NCI-H345 treated with DMSO at 0.1 percent for 48 hours (cell line): ENCODE results near the gene SPATC1L.
"Not testable (repeated sequence)": the region's sequence is repeated elsewhere in the genome, so short reads cannot be mapped to it uniquely, and the experiment has no call there.

Experiments used
- DNase-seq: peaks from one replicate; lab custom pipeline; 2025; ENCODE audit not compliant: unreplicated experiment; lab: John Stamatoyannopoulos, UW

Gene SPATC1L

DNA sequence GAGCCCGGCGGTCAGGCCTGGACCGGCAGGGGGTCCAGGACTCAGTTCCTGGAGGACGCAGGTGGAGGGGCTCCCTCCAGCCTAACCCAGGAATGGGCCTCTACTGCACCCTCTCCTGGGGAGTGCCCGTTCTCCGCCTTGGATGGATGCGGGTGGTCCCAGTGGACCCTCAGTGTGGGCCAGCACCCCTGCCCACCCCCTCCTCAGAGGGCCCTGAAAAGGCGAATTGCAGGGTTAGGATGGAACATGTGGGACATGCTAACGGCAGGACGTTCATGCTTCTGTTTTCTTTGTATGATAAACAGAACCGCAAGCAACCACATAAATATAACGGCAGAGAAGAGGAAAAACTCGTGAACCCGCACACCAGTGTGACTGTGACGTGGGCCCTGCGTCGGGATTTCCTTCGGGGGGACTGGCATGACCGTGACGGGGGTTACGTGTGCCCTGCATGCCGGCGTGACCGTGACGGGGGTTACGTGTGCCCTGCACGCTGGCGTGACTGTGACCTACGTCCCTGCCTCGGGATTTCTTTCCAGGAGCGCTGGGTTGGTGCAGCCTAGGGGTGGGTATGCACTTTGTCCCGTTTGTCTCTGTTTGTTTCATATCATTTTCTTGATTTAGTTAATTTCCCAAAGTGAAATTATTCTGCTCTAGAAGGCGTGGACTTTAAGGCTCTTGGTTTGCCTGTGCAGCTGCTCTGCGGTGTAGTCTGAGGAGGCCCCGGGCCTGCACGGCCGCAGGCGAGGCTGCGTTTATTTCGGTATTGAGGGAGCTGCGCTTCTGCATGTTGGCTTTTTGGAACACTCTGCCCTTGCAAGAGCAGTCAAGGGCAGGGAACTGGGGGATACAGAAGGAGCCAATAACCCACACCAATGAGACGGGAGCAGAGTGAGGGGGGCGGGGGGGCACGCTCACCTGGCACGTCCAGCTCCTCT is 32.0 kb downstream of the SPATC1L start:
- DNase-seq = no peak

DNA sequence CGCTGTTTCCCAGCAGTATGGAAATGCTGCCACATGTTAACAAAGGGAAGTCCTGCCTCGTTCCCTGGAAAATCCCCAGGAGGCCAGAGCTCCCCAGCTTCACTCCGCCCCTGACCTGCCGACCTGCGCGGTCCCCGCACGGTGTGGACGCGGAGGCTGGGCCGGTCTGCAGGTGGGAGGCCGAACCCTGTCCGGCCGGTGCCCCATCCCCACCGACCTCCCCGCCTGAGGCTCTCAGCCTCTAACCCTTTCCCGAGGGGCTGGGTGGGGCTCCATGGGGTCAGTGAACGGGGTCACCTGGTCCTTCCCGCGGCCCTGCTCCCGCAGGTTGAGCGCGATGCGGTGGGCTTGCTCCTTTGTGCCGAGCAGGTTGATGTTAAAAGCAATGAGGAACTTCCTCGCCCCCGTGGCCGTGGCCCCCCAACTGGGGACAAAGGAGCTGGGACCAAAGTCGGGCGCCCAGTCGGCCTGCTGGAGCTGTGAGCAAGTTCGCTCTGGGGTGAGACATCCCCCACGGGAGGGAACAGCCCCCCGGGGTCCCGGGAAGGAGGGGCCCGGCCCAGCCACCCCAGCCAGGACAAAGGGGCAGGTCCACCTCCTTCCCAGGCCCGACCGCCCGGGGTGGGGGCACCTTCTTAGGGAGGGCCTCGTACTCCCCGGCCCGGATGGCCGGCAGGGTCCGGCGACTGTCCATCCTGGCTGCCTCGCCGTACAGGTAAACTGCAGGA is 32.8 kb downstream of the SPATC1L start:
- no peak for DNase-seq

DNA sequence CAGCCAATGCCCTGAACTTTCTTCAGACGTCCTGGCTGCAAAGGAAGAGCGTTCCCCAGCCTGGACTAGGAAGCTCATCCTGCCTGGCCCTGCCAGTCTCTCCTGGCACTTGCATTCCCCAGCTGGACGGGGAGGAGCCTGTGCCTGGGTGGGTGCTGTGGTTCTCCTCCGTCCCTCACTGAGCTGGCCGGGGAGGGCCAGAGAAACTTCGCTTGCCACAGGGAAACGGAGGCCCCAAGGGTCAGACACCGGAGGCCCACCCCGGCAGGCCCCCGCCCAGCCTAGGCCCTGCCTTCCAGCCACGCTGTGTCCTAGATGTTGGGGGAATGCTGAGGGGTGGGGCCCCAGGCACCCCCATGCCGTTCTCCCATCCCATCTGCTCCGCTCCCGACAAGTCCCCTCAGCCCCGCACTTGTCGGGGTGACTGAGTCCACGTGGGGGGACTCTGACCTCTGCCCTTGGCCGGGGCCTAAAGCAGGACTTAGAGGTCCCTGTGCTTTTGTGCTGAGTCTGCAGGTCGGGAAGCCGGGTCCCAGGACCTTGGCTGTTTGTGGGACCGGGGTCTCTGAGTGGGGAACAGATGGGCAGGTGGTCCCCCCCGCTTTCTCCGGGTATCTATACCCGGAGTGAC is 33.7 kb downstream of the SPATC1L start:
- DNase-seq = no peak

DNA sequence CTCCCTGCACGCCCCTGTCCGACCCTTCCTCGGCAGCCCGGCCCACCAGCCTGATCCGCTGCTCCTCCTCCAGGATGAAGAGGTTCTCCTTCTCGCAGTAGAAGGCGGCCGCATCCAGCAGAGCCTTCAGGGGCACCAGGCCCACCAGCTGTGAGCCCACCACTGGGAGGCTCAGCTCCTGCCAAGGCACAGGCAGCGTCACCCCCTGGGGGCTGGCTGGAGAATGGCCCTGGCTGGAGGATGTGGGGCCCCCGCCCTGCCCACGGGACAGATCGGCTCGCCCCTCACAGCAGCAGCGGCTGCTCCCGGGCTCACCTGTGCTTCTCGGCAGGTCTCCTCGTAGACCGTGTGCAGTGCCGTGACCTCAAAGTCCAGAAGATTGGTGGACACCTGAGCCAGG is 34.2 kb downstream of the SPATC1L start:
- no peak for DNase-seq

DNA sequence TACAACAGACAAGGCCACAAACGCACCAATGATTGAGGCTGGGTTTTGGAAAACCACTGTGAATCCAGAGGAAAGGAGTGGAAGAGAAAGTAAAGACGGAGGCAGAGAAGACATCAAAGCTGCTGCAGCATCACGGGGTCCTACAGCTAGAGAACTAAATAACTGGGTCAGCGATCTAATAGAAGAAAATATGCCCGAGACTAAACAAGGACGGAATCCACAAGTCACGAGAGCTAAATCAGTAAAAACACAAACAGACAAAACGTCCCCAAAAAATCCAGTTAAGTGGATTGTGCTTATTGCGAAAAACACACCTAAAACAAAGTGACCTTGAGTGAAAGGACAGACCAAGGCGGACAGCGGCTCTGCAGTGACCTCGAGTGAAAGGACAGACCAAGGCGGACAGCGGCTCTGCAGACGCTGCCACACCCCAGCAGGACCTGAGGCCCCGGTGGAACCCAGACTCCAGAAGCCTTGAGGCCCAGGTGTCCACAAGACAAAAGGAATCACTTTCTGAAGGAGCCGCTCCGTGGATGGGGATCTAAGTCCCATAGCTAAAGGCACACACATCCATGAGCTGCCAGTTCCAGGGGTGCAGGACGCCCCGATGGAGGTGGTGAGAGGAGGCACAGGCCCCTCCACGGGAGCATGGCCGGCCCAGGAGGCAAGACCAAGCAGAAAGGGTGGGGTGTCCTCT is 34.9 kb downstream of the SPATC1L start:
- no peak for DNase-seq

DNA sequence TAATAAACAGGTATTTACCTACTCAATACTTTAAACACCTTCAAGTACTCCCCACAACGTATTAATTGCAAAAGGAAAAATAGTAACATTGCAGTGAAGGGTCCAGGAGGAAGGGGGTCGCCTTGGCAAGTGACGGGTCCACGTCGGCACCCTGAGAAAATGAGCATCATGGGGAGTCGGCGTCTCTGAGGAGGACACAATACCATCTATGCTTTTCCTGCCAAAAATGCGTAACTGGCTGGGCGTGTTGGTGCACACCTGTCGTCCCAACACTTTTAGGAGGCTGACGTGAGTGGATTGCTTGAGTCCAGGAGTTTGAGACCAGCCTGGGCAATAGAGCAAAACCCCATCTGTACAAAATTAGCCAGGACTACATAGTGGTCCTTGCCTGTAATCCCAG is 36.2 kb downstream of the SPATC1L start:
- no peak for DNase-seq

DNA sequence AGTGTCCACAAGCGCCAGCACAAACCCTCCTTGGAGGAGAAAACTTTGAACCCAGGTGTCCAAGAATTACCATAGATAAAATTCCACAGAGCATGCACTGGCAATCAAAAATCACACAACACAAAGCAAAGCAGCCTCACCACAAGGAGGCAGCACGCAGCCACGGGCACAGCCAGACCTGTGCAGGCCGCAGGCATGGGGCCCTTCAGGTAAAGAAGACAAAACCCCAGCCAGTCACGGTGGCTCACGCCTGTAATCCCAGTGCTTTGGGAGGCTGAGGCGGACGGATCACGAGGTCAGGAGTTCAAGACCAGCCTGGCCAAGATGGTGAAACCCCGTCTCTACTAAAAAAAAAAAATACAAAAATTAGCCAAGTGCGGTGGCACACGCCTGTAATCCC is 36.8 kb downstream of the SPATC1L start:
- DNase-seq = not testable (repeated sequence)

DNA sequence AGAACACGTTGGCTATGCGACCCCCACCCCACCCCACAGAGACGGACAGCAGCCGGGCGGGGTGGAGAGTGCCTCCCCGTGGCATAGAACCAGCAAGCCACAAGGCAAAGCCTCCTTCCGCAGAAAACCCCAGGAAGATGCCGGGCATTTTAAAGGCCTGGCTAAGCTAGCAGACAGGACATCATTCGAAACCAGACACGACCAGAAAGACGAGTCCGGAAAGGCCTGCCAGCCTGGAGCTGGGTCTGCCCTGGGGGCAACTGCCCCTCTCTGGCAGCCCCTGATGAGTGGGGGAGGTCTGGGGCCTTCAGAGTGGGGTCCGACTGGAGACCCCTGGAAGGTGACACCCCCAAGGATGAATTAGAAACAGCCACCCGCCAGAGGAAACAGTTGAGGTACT is 37.4 kb downstream of the SPATC1L start:
- no peak for DNase-seq

DNA sequence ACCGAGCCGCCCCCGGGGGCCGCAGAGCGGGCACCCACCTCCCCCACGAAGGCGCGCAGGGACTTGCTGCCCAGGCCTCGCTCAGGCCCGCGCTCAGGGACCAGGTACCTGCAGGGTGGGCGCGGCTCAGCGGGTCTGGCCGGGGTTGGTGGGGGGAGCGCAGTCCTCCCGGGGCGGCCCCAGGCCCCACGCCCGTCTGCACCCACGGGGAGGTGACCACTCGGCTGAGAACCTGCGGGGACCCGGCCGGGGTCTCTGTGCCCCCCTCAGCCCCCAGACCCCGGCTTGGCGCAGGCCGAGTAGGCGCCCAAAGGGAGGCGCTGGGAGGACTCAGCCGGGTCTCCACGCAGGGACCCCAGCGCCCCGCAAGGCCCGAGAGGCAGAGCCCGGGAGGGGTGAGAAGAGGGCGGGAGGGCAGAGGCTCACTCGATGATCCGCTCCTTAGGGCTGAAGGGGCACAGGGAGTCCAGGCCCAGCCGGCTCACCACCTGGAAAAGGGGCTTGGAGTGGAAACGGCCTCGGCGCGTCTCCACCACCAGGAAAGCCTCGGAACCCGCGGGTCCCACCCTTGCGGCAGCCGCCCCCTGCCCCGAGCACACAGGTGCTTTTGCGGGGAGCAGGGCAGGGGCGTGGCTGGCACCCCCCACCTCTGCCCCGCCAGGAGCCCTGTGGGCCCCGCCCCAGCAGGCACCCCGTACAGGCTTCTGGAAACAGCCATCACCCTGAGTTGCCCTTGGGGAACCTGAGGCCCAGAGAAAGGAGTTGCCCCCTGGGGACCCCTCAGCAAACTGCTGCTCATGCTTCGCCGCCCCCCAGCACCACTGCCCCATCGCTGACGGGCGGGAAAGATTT is 38.2 kb downstream of the SPATC1L start:
- no peak for DNase-seq

DNA sequence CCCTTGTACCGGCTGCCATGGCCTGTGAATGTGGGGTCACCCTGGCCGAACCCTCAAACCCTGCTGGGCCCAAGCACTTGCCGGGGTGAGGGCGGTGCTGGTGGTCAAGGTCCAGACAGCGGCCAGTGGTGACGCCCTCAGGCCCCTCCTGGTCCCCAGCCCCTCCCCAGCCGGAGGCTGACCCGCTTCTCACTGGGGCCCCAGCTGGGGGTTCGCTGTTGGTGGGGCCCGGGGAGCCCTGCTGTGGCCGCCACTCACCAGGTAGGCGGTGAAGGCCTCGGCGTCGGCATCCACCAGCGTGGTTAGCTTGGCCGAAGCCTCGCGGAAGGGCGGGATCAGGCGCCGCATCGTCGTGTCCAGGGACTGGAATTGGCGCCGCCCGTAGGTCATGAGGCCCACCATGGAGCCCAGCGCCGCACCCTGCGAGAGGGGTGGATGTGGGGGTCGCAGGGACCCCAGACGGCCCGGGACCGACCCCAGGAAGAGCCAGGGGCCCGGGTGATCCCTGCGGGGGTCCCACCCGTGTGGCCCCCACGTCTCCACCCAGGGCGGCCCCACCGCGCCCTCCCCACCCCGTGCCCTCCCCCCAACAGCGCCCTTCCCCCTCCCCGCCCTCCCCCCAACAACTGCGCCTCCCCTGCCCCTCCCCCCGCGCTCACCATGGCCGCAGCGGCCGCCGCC is 39.0 kb downstream of the SPATC1L start:
- DNase-seq = no peak

DNA sequence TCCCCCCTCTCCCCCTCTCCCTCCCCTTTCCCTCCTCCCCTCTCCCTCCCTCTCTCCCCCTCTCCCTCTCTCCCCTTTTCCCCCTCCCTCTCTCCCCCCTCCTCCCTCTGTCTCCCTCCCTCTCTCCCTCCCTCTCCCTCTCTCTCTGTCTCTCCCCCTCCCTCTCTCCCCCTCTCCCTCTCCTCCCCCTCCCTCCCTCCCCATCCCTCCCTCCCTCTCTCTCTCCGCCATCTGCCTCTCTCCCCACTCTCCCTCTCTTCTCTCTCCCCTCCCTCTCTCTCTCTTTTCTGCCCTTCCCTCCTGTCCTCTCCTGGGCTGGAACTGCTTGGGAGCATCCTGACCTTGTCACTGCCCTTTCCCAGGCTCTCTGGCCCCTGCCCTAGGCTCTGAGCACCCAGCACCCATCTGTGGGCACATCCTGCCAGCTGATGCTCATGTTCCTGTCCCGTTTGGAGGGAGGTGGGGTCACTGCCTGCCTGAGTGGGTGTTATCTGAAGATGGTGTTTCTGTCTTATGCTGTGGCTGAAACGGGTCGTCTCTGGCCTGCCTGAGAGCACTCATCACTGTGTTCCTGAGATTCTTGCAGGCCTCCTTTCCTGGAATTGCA is 39.7 kb downstream of the SPATC1L start:
- no peak for DNase-seq

DNA sequence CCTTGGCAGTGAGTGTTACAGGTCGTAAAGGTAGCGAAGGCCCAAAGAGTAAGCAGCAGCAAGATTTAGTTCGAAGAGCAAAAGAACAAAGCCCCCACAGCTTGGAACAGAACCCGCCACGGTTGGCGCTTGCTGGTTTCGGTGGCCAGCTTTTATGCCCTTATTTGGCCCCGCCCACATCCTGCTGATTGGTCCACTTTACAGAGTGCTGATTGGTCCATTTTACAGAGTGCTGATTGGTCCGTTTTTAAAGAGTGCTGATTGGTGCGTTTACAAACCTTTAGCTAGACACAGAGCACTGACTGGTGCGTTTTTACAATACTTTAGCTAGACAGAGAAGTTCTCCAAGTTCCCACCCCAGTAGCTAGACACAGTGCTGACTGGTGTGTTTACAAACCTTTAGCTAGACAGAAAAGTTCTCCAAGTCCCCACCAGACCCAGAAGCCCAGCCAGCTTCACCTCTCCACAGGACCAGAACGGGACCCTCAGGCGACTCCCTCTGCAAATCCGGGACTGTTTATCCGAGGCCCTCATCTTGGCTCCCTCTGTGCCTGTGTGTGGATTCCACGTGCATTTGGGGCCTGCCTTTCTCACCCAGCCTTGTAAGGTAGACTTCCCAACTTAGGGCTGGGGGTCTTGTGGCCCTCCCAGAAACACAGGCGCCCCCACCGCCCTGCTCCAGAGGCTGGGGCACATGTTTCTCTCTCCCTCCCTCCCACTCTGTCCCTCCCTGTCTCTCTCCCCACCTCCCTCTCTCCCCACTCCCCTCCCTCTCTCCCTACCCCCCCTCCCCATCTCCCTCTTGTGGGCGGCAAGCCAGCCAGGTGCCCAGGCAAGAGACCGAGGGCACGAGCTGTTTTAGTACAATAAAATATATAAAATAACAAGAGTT is 41.4 kb downstream of the SPATC1L start:
- DNase-seq = no peak

DNA sequence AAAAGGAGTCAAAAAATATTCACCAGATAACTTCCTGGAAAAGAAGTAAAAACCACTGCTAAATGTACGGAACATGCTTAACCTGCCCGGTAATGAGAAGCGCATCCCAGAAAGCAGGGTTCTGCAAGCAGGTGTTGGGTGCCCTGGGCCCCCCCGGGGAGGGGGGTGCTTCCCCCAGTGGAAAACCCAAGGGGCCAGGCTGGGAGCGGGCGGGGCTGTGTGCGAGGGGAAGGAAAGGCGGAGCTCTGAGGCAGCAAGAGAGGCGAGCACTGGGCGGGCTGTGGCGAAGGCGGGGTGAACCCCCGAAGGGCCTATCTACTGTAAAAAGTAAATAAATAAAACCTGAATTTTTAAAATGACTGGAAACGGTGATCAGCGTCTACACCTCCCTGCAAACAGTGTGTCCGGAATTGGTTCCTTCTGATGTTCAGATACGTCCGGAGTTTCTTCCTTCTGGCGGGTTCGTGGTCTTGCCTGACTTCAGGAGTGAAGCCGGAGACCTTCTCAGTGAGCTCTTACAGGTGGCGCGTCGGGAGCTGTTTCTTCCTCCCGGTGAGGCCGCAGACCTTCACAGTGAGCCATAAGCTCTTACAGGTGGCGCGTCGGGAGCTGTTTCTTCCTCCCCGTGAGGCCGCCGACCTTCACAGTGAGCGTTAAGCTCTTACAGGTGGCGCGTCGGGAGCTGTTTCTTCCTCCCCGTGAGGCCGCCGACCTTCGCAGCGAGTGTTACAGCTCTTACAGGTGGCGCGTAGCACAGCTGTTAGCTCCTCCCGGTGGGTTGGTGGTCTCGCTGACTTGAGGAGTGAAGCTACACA is 42.3 kb downstream of the SPATC1L start:
- no peak for DNase-seq

DNA sequence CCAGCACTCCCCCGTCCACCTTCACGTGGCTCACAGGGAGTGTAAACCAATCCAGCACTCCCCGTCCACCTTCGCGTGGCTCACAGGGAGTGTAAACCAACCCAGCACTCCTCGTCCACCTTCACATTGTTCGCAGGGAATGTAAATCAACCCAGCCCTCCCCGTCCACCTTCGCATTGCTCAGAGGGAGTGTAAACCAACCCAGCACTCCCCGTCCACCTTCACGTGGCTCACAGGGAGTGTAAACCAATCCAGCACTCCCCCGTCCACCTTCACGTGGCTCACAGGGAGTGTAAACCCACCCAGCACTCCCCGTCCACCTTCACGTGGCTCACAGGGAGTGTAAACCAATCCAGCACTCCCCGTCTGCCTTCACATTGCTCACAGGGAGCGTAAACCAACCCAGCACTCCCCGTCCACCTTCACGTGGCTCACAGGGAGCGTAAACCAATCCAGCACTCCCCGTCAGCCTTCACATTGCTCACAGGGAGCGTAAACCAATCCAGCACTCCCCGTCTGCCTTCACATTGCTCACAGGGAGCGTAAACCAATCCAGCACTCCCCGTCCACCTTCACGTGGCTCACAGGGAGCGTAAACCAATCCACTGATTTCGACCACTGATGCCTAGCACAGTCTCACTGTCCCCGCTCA is 43.8 kb downstream of the SPATC1L start:
- not testable (repeated sequence) for DNase-seq

DNA sequence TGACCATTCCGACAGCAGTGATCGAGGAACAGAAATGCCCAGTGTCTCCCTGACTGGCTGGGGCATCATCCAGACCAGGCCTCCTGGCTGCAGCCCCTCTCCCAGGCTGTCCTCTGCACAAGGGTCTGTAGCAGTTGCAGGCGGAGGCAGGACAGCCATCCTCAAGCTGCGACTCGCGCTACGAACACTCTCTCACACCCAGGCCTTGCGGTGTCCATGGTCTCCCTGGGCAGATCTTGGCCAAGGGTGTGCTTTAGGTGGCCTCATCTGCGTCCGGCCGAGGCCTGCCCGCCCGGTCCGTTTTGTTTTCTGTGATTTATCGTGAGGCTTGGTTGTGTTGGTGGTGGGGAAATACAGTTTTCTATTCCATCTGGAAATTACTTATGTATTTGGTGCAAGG is 44.6 kb downstream of the SPATC1L start:
- no peak for DNase-seq

DNA sequence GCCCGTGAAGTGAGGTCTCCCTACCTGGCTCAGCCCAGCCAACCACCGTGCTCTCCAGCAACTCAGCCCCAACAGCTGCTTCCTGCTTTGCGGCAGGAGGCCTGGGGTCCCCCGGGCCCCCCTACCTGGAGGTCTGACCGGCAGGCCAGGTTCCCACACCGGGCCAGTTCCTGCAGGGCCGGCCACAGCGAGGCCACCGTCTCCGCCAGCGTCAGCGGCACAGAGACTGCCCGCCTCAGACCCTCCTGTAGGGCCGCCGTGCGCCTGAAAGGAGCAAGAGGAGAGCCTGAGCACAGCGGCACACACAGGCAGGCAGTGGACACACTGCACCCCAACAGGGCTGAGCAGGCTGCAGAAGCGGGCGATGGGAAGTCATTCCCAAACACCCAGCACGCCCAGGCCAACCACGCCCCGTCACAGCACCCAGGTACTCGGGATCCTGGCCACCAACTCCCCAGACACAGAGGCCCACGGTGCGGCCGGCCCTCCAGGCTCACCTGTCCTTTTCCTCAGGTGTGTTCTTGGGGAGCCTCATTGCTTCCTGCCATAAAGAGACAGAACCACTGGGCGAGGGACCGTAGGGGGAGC is 45.8 kb downstream of the SPATC1L start:
- no peak for DNase-seq

DNA sequence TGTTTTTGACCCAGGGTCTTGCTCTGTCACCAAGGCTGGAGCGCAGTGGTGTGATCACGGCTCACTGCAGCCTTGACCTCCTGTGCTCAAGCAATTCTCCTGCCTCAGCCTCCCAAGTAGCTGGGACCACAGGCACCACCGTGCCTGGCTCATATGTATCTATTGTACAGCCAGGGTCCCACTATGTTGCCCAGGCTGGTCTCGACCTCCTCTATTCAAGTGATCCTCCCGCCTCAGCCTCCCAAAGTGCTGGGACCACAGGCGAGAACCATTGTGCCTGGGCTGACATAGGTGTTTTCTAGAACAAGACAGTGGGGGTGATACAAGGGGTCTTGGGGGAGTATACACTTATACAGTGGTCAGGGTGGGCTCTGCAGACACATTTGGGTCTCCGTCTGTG is 46.4 kb downstream of the SPATC1L start:
- no peak for DNase-seq
